Bronchial epithelial cell (primary cell): ENCODE data around the gene SFMBT1. TPM values are rescaled to one million over a fixed set of nuclear protein-coding genes. Genes with fewer than 3 reads are reported as not detected.

ENCODE experiments used
- DNase-seq: peaks from one replicate; pipeline ENCODE4 v3.0.0-alpha.2; 2010; ENCODE audit warnings: low read depth
- FAIRE-seq: peaks from 2 replicates; lab custom pipeline; 2011; peaks lifted over from hg19 to GRCh38; lab: Jason Lieb, UNC
- H3K27me3 ChIP-seq: 2 replicates; pipeline ENCODE4 v1.5.1; 2011; ENCODE audit warnings: low read length; ENCODE audit not compliant: control insufficient read depth, insufficient read depth
- H3K36me3 ChIP-seq: 2 replicates; pipeline ENCODE4 v1.5.1; 2011; ENCODE audit warnings: low read length; ENCODE audit not compliant: control insufficient read depth, insufficient read depth
- H3K4me3 ChIP-seq: 2 replicates; pipeline ENCODE4 v1.5.1; 2011; ENCODE audit warnings: mild to moderate bottlenecking, low read depth, low read length, control low read depth
- CTCF ChIP-seq: IDR thresholded peaks from 2 replicates; pipeline ENCODE4 v1.5.1; 2011; ENCODE audit warnings: mild to moderate bottlenecking, moderate library complexity, low read length, control low read depth, inconsistent platforms; ENCODE audit not compliant: insufficient read depth, severe bottlenecking
- total RNA-seq: library from RNA; depleted of rRNA; stranded (reverse); fragments of >200 nt; gene quantifications from 2 replicates; pipeline ENCODE4 v1.2.1, GENCODE V29; 2014

SFMBT1 gene
- total RNA-seq, 1 donor from 2014 or later, result 7.6 TPM

GRCh38 chr3:53075743-53076140, 29.9 kb upstream of the SFMBT1 start:
- no peaks in the 10 kb centered on the region for H3K36me3 ChIP-seq
- no peak overlapping the region for H3K4me3 ChIP-seq
- no peak for FAIRE-seq
- TF ChIP-seq CTCF, result no peak
- DNase-seq, result no peak
- no peaks in the 10 kb centered on the region for H3K27me3 ChIP-seq

- peak; percentile 77 for FAIRE-seq
- DNase-seq, result no peak
- no peak for TF ChIP-seq CTCF
Observed at GRCh38 chr3:53074761-53075742, 29.2 kb upstream of the SFMBT1 start.

GRCh38 chr3:53074366-53074696, 28.5 kb upstream of the SFMBT1 start:
- Histone ChIP-seq H3K27me3 (no peaks in the 10 kb centered on the region), H3K36me3 (no peaks in the 10 kb centered on the region), H3K4me3 (no peak overlapping the region)
- no peak for TF ChIP-seq CTCF
- FAIRE-seq, result no peak
- no peak for DNase-seq

More at GRCh38 chr3:53074761-53075742, 29.2 kb upstream of the SFMBT1 start:
- Histone ChIP-seq H3K36me3 (no peaks in the 10 kb centered on the region), H3K4me3 (no peak overlapping the region), H3K27me3 (no peaks in the 10 kb centered on the region)

- FAIRE-seq, result no peak
- Histone ChIP-seq H3K36me3 (no peaks in the 10 kb centered on the region), H3K27me3 (no peaks in the 10 kb centered on the region), H3K4me3 (peak overlapping the region; percentile 54)
- no peak for TF ChIP-seq CTCF
- DNase-seq, result no peak
Observed at GRCh38 chr3:53073553-53074365, 27.9 kb upstream of the SFMBT1 start.

GRCh38 chr3:53072653-53073552, 27.0 kb upstream of the SFMBT1 start:
- peak overlapping the region; percentile 54 for H3K4me3 ChIP-seq
- TF ChIP-seq CTCF, result peak; percentile 98

More at GRCh38 chr3:53072653-53073552, 27.0 kb upstream of the SFMBT1 start:
- Histone ChIP-seq H3K36me3 (no peaks in the 10 kb centered on the region), H3K27me3 (no peaks in the 10 kb centered on the region)
- no peak for FAIRE-seq
- peak; percentile 63 for DNase-seq
